K562 (cell line): Measurements from ENCODE around the gene ARPC1A. TPM values are rescaled to one million over a fixed set of nuclear protein-coding genes. Genes with fewer than 3 reads are reported as not detected.

Source experiments
- ARID2 ChIP-seq: fragments of 450-650 bp; IDR thresholded peaks from 2 replicates; pipeline ENCODE4 v1.6.1; 2017; ENCODE audit warnings: antibody characterized with exemption, mild to moderate bottlenecking
- BRD9 ChIP-seq: fragments of 450-650 bp; IDR thresholded peaks from 2 replicates; pipeline ENCODE4 v1.6.1; 2018; ENCODE audit warnings: low read depth; ENCODE audit not compliant: partially characterized antibody
- C11orf30 ChIP-seq: fragments of 450-650 bp; IDR thresholded peaks from 2 replicates; pipeline ENCODE4 v1.6.1; 2016; ENCODE audit warnings: low read depth, mild to moderate bottlenecking
- CEBPG ChIP-seq, 3 experiments: fragments of 200-800 bp in 1 of 3; sonication (Bioruptor generic) in 1 of 3; sonication (generic) in 1 of 3; formaldehyde crosslinking in 1 of 3; IDR thresholded peaks in 2 of 3; conservative IDR thresholded peaks in 1 of 3; 2 replicates each; pipeline versions ENCODE4 v1.6.1 to v1.8.0; 2016 to 2022; ENCODE audit warnings: missing compliant biosample characterization in 2 of 3, missing genetic modification characterization in 2 of 3, mild to moderate bottlenecking in 1 of 3, missing genetic modification reagents in 1 of 3
- CXXC5 ChIP-seq: fragments of 250-450 bp; sonication (Bioruptor Pico); IDR thresholded peaks from 2 replicates; pipeline ENCODE4 v1.8.0; 2022; ENCODE audit warnings: inconsistent platforms, mild to moderate bottlenecking, moderate library complexity
- ETV5 ChIP-seq: sonication (generic); formaldehyde crosslinking; IDR thresholded peaks from 2 replicates; pipeline ENCODE4 v1.4.0; 2020; ENCODE audit warnings: low read depth, mild to moderate bottlenecking, missing genetic modification reagents
- HDAC1 ChIP-seq, 2 experiments: fragments of 450-650 bp; IDR thresholded peaks; 2 replicates each; pipeline ENCODE4 v1.6.1; 2016 to 2017; ENCODE audit warnings: inconsistent platforms in 1 of 2, mild to moderate bottlenecking in 1 of 2, moderate library complexity in 1 of 2
- LCOR ChIP-seq: sonication (generic); formaldehyde crosslinking; IDR thresholded peaks from 2 replicates; pipeline ENCODE4 v1.8.0; 2022; ENCODE audit warnings: mild to moderate bottlenecking, missing genetic modification reagents
- TBL1XR1 ChIP-seq, 2 experiments: IDR thresholded peaks; 2 replicates each; pipeline ENCODE4 v1.6.1; 2012; ENCODE audit warnings: improper control_type of control experiment in 2 of 2, low read length in 2 of 2, mild to moderate bottlenecking in 1 of 2
- YY1 ChIP-seq, 3 experiments: IDR thresholded peaks; 2 replicates each; pipeline ENCODE4 v1.6.1; 2011; ENCODE audit warnings: low read length in 2 of 3, mild to moderate bottlenecking in 2 of 3, moderate library complexity in 2 of 3, borderline replicate concordance in 1 of 3, control low read depth in 1 of 3, low read depth in 1 of 3; ENCODE audit not compliant: insufficient read depth in 3 of 3, insufficient replicate concordance in 2 of 3, control insufficient read depth in 1 of 3, insufficient read length in 1 of 3; ENCODE audit errors: extremely low read depth in 1 of 3
- ZNF175 ChIP-seq: fragments of 200-800 bp; sonication (Bioruptor generic); IDR thresholded peaks from 2 replicates; pipeline ENCODE4 v1.6.1; 2016; ENCODE audit warnings: low read depth, mild to moderate bottlenecking, missing genetic modification characterization, missing compliant biosample characterization
- polyA plus RNA-seq, 8 experiments: library from polyadenylated mRNA; depleted of rRNA in 4 of 8; stranded (reverse) in 5 of 8; unstranded in 3 of 8; fragments of >200 nt; fragmentation: Nextera tagmentation in 2 of 8; fragmentation: Illumina TruSeq in 1 of 8; extraction: Ambion mirVana in 2 of 8; extraction: Trizol in 1 of 8; gene quantifications; 2 replicates each; pipeline versions ENCODE4 v1.2.1 to v1.2.3, GENCODE V29; 2011 to 2014; ENCODE audit warnings: inconsistent platforms in 1 of 8, missing spikeins in 1 of 8
- total RNA-seq, 7 experiments: library from RNA; depleted of rRNA in 6 of 7; stranded (reverse); fragments of >200 nt in 6 of 7; fragmentation: Illumina TruSeq in 2 of 7; extraction: Trizol in 2 of 7; gene quantifications; 2 replicates each; pipeline versions ENCODE4 v1.2.1 to v1.2.3, GENCODE V29; 2011 to 2021; ENCODE audit warnings: low replicate concordance in 1 of 7
- TF ChIP-seq, protein P1 (sequence below), 2 experiments: fragments of 450-650 bp; IDR thresholded peaks; 2 replicates each; pipeline ENCODE4 v1.6.1; 2018; ENCODE audit warnings: mild to moderate bottlenecking in 2 of 2, low read depth in 1 of 2; ENCODE audit not compliant: partially characterized antibody in 2 of 2
- TF ChIP-seq, protein P2 (sequence below), 2 experiments: IDR thresholded peaks; 2 replicates each; pipeline ENCODE4 v1.6.1; 2012; ENCODE audit warnings: improper control_type of control experiment in 2 of 2, low read depth in 2 of 2, low read length in 2 of 2, borderline replicate concordance in 1 of 2
- TF ChIP-seq, protein P3 (sequence below), 2 experiments: fragments of 450-650 bp; conservative IDR thresholded peaks; 2 replicates each; pipeline ENCODE4 v1.6.1; 2017; ENCODE audit warnings: mild to moderate bottlenecking in 2 of 2, moderate library complexity in 2 of 2
- TF ChIP-seq, protein P4 (sequence below): fragments of 450-650 bp; IDR thresholded peaks from 2 replicates; pipeline ENCODE4 v1.6.1; 2016; ENCODE audit warnings: low read depth, mild to moderate bottlenecking, moderate library complexity

ARPC1A gene
- total and polyA plus RNA-seq, 9 of the 15 experiments (the other 6 are each of a cell fraction or from before 2014, with no cell fraction given) = 39.5 to 151 (median 86.1) TPM

DNA sequence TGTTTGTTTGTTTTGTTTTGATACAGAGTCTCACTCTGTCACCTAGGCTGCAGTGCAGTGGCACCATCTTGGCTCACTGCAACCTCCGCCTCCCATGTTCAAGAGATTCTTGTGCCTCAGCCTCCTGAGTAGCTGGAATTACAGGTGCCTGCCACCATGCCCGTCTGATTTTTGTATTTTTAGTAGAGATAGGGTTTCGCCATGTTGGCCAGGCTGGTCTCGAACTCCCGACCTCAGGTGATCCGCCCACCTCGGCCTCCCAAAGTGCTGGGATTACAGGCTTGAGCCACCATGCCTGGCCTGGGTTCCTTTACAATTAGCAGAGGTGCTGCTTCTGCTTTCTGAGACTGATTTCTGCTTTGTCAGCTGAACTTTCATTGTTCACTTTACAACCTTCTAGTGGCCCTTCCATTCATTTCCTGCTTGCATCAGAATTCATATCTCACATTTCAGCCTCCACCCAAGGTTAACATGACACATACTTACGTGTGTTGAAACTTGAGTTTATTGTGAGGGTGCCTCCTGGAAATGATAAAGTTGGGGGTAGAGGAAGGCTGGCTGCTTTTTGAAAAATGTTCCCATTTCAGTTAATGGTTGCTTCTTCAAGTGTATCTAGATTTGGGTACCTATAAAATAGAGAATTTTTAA is 4.7 kb downstream of the ARPC1A start (continued):
- peak; percentile 49; the same call in 1 of the 2 replicates for TF ChIP-seq LCOR (CRISPR knock-in tag)
- TF ChIP-seq ETV5 (CRISPR knock-in tag) = peak; percentile 72
- TF ChIP-seq BRD9 = peak; percentile 96
- TF ChIP-seq ARID2 = 0 out of 2 replicates have a peak, but pooled peaks have one; percentile 11
- TF ChIP-seq TBL1XR1 (IDR thresholded peaks at IDR 0.05; ENCODE audit: low read length in 2 of 2) = 0 out of 4 replicates have a peak, but pooled peaks of 1 of the 2 experiments have one; percentile 23
- peak in 1 of 2 experiments; percentile 84; a peak in 2 of 4 replicates for TF ChIP-seq HDAC1 (IDR thresholded peaks at IDR 0.05)
- TF ChIP-seq ZNF175 (CRISPR knock-in tag) = 0 out of 2 replicates have a peak, but pooled peaks have one; percentile 45
- peak in 1 of 3 experiments; percentile 66 for TF ChIP-seq YY1 (IDR thresholded peaks at IDR 0.05; ENCODE audit: borderline replicate concordance in 1 of 3, control insufficient read depth in 1 of 3, extremely low read depth in 1 of 3, insufficient read depth in 3 of 3, insufficient read length in 1 of 3, insufficient replicate concordance in 2 of 3, low read depth in 1 of 3, low read length in 2 of 3)
- TF ChIP-seq CEBPG (CRISPR knock-in tag; IDR thresholded peaks at IDR 0.05) = peak; percentile 95
- TF ChIP-seq CEBPG (tag; conservative IDR thresholded peaks at IDR 0.05 in 1 of 2, IDR thresholded peaks at IDR 0.05 in 1 of 2) = peak; percentile 83 to 90
- TF ChIP-seq, protein P1, sequence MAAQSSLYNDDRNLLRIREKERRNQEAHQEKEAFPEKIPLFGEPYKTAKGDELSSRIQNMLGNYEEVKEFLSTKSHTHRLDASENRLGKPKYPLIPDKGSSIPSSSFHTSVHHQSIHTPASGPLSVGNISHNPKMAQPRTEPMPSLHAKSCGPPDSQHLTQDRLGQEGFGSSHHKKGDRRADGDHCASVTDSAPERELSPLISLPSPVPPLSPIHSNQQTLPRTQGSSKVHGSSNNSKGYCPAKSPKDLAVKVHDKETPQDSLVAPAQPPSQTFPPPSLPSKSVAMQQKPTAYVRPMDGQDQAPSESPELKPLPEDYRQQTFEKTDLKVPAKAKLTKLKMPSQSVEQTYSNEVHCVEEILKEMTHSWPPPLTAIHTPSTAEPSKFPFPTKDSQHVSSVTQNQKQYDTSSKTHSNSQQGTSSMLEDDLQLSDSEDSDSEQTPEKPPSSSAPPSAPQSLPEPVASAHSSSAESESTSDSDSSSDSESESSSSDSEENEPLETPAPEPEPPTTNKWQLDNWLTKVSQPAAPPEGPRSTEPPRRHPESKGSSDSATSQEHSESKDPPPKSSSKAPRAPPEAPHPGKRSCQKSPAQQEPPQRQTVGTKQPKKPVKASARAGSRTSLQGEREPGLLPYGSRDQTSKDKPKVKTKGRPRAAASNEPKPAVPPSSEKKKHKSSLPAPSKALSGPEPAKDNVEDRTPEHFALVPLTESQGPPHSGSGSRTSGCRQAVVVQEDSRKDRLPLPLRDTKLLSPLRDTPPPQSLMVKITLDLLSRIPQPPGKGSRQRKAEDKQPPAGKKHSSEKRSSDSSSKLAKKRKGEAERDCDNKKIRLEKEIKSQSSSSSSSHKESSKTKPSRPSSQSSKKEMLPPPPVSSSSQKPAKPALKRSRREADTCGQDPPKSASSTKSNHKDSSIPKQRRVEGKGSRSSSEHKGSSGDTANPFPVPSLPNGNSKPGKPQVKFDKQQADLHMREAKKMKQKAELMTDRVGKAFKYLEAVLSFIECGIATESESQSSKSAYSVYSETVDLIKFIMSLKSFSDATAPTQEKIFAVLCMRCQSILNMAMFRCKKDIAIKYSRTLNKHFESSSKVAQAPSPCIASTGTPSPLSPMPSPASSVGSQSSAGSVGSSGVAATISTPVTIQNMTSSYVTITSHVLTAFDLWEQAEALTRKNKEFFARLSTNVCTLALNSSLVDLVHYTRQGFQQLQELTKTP (IDR thresholded peaks at IDR 0.05; ENCODE audit: low read depth in 1 of 2, partially characterized antibody in 2 of 2) = peak; percentile 24 to 88
- TF ChIP-seq C11orf30 = peak; percentile 100
- TF ChIP-seq, protein P2, sequence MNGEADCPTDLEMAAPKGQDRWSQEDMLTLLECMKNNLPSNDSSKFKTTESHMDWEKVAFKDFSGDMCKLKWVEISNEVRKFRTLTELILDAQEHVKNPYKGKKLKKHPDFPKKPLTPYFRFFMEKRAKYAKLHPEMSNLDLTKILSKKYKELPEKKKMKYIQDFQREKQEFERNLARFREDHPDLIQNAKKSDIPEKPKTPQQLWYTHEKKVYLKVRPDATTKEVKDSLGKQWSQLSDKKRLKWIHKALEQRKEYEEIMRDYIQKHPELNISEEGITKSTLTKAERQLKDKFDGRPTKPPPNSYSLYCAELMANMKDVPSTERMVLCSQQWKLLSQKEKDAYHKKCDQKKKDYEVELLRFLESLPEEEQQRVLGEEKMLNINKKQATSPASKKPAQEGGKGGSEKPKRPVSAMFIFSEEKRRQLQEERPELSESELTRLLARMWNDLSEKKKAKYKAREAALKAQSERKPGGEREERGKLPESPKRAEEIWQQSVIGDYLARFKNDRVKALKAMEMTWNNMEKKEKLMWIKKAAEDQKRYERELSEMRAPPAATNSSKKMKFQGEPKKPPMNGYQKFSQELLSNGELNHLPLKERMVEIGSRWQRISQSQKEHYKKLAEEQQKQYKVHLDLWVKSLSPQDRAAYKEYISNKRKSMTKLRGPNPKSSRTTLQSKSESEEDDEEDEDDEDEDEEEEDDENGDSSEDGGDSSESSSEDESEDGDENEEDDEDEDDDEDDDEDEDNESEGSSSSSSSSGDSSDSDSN (IDR thresholded peaks at IDR 0.05; ENCODE audit: borderline replicate concordance in 1 of 2, low read depth in 2 of 2, low read length in 2 of 2) = 0 out of 4 replicates have a peak, but pooled peaks of 1 of the 2 experiments have one; percentile 1
- TF ChIP-seq CXXC5 (CRISPR knock-in tag) = peak; percentile 39; the same call in 1 of the 2 replicates
- TF ChIP-seq, protein P3, sequence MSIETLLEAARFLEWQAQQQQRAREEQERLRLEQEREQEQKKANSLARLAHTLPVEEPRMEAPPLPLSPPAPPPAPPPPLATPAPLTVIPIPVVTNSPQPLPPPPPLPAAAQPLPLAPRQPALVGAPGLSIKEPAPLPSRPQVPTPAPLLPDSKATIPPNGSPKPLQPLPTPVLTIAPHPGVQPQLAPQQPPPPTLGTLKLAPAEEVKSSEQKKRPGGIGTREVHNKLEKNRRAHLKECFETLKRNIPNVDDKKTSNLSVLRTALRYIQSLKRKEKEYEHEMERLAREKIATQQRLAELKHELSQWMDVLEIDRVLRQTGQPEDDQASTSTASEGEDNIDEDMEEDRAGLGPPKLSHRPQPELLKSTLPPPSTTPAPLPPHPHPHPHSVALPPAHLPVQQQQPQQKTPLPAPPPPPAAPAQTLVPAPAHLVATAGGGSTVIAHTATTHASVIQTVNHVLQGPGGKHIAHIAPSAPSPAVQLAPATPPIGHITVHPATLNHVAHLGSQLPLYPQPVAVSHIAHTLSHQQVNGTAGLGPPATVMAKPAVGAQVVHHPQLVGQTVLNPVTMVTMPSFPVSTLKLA (conservative IDR thresholded peaks at IDR 0.05) = 0 out of 4 replicates have a peak, but pooled peaks of 1 of the 2 experiments have one; percentile 50
- TF ChIP-seq, protein P4, sequence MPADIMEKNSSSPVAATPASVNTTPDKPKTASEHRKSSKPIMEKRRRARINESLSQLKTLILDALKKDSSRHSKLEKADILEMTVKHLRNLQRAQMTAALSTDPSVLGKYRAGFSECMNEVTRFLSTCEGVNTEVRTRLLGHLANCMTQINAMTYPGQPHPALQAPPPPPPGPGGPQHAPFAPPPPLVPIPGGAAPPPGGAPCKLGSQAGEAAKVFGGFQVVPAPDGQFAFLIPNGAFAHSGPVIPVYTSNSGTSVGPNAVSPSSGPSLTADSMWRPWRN = peak; percentile 41; the same call in 1 of the 2 replicates
